ENCODE measurements around the gene TMEM80. TPM values are rescaled to one million over a fixed set of nuclear protein-coding genes. Genes with fewer than 3 reads are reported as not detected.

The TMEM80 gene
- total and polyA plus RNA-seq, 2 of the 8 experiments (the other 6 are each of a cell fraction or from before 2014, with no cell fraction given) = 8.0 to 16.3 TPM

- TF ChIP-seq CTCF (IDR thresholded peaks at IDR 0.05; ENCODE audit: control extremely low read depth in 1 of 3, insufficient read depth in 1 of 3, low read depth in 1 of 3, low read length in 3 of 3) (no peak; a peak in 1 of 4 replicates), BRCA1 (IDR thresholded peaks at IDR 0.05; ENCODE audit: low read depth, low read length) (no peak), USF2 (IDR thresholded peaks at IDR 0.05; ENCODE audit: low read length) (no peak), POLR2A (IDR thresholded peaks at IDR 0.05; ENCODE audit: control extremely low read depth in 1 of 2, low read depth in 2 of 2, low read length in 2 of 2) (no peak), NANOG (IDR thresholded peaks at IDR 0.05; ENCODE audit: insufficient read depth, low read depth, low read length, poor library complexity, severe bottlenecking) (no peak), E2F6 (IDR thresholded peaks at IDR 0.05) (no peak), BACH1 (IDR thresholded peaks at IDR 0.05; ENCODE audit: low read length) (no peak), RAD21 (IDR thresholded peaks at IDR 0.05 in 1 of 2, conservative IDR thresholded peaks at IDR 0.05 in 1 of 2; ENCODE audit: low read depth in 2 of 2, low read length in 2 of 2) (no peak), KDM5A (IDR thresholded peaks at IDR 0.05; ENCODE audit: low read length) (no peak)
Measured at GRCh38 chr11:705646-706438, 10.2 kb downstream of the TMEM80 start, which contains the start of gene EPS8L2 (continued).
